ENCODE measurements around the gene FGFRL1.

FGFRL1 gene, protein sequence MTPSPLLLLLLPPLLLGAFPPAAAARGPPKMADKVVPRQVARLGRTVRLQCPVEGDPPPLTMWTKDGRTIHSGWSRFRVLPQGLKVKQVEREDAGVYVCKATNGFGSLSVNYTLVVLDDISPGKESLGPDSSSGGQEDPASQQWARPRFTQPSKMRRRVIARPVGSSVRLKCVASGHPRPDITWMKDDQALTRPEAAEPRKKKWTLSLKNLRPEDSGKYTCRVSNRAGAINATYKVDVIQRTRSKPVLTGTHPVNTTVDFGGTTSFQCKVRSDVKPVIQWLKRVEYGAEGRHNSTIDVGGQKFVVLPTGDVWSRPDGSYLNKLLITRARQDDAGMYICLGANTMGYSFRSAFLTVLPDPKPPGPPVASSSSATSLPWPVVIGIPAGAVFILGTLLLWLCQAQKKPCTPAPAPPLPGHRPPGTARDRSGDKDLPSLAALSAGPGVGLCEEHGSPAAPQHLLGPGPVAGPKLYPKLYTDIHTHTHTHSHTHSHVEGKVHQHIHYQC

DNA sequence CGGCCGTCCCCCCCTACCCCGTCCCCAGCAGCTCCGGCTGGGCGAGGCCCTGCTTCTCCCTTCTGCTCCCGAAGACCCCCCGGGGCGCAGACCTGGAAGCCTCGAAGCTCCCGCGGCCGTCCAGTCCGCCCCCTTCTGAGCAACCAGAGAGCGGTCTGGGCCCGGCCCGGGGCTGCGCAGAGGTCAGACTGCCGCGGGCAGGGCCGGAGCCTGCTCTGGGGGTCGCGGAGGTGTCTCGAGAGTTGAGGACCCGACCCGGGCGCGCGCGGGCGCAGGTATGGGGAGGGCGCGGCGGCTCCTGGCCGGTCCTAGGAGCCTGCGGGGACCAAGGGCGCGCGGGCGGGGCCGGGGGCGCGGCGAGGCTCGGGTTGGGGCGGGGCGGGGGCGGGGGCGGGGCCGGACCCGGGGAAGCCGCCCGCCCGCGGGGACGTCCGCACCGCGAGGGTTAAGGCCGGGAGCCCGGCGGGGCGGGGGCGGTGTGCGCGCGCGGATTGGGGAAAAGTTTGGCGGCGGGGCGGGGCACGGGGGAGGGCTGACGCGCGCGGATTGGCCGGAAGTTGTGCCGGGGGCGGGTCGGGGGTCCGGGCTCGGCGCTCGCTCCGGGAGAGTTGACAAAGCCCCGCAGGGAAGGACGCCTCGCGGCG is at the start of gene FGFRL1:
Gene FGFRL1 (plus strand): TSS at position 605 of the 644 bp plus-strand sequence. CDS start 860 bp downstream, outside the sequence.
- peak; percentile 98 for DNase-seq (ENCODE audit: low spot score)

DNA sequence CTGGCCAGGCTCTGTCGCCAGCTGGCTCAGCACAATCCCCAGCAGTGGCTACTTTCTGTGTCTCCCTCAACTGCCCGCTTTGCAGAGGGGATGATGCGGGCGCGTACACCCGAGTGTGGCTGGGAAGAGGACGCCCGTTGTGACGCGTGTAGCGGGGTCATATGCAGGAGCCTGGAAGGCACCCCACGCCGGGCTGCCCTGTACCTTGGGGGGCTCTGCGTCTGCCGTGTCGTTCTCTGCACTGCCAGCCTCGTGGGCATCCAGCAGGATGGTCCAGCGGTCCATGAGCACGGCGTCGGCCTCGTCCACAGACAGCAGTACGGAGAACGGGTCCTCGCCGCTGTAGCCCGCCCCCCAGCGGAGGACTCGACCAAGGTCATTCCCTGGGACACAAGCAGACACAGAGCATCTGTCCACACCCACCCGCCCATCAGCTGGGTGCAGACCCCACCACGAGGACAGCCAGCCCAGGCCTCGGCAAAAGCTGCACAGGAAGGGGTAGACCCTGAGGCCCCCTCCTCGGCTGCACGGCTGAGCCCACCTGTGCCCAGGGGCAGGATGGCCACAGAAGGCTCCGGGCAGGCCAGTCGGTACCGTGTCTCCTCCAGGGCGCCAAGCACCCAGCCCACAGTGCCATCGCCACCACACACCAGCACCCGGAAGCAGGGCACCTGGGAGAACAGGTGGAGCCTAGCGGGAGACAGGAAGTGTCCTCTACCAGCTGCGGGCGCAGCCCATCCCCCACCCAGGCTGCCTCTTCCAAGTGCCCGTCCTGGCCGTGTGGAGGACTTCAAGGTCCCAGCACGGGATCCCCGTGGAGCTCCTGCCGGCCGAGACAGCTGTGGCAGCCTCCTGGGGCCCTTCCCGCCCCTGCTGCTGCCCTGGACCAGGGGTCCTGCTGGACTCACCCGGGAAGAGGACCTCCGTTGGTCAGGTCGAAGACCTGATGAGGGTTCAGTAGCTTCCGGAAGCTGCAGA is 48.9 kb upstream of the FGFRL1 start:
- DNase-seq (ENCODE audit: low spot score), result no peak

DNA sequence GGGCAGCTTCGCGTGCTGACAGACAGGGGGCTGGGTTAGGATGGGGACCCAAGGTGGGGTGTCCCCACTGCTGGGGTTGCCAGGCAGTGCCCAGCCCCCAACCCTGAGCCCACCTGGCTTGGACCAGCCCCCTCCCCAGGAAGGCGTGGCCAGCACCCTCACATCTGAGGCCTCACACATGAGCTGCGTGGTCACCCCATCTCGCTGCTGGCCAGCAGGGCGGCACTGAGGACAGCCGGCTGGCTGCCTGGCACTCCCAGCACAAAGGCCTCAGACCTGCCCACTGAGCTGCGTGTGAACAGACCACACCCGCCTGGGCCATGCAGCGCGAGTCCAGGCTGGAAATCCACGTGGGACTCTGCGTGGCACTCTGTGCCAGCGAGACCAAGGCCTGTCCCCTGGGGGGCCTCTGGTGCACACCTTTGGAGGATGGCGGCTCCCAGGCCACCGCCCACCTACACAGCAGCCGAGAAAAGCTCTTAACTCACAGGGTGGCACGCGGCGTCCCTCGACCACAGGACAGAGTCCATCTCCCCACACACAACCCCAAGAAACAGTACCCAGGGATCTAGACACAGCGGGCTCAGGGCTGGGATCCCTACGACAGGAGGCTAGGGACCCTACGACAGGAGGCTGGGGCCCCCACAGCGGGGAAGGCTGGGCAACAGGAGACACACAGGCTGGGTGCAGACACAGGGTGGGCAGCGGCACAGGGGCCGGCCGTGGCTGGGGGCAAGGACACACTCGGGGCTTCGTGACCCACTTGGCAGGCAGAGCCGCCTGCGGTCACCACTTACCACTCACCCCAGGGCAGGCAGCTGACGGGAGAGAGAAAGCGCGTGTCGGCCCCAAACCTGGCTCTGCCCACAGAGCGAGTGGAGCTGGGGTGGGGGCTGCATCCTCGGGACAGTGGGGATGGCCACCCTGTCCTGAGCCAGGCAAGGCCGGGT is 47.9 kb upstream of the FGFRL1 start:
- no peak for DNase-seq (ENCODE audit: low spot score)

DNA sequence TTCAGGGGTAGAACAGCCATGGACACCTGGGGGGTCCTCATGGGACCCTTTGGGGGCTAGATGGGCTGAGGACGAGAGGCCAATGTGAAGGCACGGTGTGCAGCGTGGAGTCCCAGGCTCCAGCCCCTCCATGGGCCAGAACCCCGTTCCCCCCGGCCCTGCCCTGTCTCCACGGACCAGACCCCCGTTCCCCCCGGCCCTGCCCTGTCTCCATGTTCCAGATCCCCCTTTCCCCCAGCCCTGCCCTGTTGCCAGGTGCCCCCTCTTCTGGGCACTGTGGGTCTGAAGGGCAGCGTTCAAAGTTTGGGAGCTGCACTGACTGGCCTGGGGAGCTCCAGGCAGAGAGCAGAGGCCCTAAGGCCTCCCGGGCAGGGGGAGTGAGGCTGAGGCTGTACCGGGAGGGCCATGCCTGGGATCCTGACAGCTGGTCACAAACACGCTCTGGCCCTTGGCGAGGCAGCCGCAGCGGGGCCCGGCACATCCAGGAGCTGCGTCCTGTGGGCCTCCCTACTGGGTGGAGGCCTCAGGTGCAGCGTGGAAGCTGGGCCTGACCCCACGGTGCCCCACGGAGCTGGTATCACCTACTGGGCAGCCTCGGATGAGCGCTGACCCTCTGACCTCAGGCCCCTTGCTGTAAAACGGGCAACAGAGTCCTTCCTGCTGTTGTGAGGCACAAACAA is 46.9 kb upstream of the FGFRL1 start:
- DNase-seq (ENCODE audit: low spot score), result no peak

DNA sequence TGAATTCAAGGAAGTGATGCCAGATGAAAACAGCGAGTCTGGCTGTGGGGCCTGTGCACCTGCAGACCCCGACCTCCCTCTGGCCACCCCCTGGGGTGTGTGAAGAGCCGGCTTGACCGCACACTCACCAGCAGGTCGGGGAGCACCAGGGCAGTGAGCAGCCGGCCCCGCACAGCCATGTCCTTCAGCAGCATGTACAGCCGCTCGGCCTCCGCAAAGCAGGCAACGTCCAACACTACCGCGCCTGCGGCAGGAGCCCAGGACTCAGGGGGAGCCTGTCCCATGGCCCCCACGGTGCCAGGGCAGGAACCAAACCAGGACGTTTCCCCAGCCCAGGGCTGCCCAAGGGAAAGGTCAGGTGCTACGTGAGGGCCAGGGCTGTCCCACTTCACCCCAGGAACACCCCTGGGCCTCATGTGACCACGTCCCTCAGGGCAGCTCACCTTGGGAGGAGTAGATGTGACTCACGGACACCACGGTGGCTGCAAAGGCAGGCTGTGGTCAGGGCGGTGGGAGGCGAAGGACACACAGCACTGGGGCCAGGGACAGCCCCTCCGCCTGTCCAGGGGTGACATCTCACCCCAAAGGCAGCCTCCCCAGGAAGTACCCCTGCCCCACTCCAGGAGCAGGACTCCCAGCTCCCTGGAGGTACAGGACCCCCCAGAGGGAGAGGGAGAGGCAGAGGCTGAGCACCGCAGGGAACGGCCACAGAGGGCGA is 46.2 kb upstream of the FGFRL1 start:
- no peak for DNase-seq (ENCODE audit: low spot score)

DNA sequence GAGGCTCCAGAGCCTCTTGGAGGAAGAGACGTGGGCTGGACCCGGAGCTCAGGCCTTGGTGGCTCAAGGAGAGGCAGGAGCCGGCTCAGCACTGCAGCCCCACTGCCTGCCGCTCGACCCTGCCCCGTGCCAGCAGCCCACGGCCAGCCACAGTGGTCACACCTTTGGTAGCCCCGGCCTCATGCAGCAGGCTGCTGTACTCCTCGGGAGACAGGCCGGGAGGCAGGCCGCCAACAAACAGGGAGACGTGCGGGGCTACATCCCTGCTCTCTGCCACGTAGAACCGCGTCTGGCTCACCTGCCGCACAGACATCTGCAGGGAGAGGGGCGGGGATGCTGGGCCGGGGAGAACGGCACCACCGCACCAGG is 45.7 kb upstream of the FGFRL1 start:
- no peak for DNase-seq (ENCODE audit: low spot score)

DNA sequence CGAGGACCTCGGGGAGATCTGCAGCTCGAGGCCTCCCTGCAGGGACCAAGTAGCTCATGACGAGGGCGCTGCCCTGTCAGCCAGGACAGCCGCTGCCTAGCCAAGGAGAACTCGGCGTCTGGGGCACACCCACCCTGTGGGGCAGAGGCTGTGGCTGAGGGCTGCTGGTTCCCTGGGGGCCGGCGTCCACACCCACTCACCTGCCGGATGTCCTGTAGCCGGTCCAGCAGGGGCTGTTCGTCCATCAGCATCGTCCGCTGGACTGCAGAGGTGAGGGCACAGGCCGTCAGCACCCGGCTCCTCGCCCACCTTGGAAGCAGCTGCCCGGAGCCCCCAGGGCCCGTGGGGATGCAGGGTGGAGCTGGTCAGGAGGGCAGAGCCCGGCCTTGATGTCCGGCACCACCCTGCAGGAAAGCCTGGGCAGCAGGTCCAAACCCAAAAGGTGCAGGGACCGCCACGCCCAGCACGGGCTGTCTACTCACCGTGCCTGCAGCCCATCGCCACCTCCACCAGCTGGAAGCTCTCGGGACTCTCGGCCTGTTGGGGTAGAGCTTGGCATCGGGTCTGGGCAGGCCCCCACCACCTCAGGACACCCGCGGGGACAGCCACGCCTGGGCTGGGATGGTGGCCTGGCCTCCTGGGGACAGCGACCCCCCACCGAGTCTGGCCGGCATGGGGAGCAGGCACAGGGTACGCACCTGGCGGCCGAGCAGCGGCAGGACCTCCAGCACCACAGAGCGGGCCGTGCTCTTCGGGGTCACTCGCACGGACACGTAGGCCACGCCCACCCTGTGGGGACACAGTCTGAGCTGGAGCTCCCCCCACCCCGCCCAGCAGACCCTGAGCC is 44.9 kb upstream of the FGFRL1 start:
- no peak for DNase-seq (ENCODE audit: low spot score)

DNA sequence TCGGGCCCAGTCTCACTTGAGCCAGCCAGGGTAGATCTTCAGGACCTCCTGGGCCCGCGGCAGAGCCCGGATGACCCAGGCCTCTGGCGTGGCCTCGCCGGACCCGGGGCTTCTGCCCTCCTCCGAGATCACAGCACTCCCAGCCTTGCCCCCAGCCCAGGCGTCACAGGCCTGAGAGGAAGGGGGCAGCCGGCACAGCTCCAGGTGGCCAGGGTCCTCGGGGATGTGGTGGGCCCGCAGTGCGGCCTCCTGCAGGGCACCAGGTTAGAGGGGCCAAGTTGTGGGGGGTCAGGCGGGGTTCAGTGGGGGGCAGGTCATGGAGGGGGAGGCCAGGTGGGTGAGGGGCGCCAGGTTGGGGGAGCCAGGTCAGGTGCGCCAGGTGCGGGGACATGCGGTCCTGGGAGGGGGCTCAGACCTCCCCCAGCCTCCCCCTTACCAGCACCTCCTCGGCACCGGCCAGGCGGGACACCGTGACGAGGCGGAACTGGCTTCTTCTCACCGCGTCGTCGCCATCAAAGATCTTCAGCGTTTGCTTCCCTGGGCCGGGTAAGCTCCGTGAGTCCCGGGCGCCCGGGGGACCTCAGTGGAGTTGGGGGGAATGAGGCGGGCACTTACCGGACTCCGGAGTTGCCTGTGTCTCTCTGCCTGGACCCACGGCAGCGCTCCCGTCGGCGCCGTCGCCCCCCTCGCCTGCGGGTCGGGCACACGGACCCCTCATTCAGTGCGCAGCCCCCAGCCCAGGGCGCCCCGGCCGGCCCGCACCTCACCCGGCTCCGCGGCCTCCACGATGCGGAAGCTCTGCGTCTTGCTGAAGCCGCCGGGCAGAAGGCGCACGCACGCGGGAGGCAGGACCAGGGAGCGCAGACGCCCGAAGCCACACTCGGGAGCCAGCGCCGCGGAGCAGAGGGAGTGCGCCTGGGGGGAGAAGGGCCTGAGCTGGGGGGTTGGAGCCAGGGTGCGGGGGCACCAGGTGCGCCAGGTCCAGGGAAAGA is 44.0 kb upstream of the FGFRL1 start:
- DNase-seq (ENCODE audit: low spot score), result no peak

DNA sequence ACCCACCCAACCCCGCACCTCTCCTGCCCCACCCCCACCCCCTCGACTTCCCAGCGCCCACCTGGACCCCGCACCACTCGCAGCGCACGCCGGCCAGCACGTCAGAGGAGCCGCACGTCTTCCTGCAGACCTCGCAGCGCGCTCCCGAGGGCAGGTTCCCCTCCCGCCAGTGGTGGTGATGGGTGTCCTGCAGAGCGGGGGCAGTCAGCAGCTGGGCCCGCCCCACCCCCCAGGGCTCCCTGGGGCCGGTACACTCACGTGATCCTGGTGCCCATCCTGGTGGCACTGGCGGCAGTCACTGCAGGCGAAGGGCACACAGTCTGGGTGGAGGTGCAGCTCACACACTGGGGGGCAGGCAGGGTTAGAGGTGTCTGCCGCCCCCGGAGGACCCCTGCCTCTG is 43.2 kb upstream of the FGFRL1 start:
- no peak for DNase-seq (ENCODE audit: low spot score)

DNA sequence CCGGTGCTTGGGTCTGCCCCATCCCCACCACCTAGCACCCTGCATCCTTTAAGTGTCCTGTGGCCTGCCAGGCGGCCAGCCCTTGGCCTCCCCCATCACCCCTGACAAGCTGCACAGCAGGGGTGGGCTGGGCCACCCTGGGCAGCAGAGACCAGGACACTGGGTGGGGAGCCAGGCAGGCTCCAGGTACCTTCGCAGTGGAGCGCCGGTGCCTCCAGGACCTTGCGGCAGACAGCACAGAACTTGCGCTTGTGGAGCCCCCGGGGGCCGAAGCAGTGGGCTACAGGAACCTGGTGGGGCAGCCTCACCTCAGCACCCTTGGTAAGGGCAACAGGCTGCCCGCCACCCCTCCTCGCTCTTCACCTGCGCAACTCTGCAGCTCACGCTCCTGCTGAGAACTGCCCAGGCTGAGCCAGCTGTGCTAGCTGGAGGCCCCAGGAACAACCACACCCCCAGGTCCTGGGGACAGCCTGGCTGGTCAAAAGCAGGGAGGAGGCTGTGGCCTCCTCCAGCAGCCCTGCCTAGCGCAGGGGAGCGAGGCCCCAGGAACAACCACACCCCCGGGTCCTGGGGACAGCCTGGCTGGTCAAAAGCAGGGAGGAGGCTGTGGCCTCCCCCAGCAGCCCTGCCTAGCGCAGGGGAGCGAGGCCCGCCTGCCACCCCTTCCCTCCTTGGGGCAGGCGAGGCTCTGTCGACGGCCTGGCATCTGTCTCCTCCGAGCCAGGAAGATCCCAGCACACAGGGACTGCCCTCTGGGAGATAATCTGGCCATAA is 42.6 kb upstream of the FGFRL1 start:
- no peak for DNase-seq (ENCODE audit: low spot score)

DNA sequence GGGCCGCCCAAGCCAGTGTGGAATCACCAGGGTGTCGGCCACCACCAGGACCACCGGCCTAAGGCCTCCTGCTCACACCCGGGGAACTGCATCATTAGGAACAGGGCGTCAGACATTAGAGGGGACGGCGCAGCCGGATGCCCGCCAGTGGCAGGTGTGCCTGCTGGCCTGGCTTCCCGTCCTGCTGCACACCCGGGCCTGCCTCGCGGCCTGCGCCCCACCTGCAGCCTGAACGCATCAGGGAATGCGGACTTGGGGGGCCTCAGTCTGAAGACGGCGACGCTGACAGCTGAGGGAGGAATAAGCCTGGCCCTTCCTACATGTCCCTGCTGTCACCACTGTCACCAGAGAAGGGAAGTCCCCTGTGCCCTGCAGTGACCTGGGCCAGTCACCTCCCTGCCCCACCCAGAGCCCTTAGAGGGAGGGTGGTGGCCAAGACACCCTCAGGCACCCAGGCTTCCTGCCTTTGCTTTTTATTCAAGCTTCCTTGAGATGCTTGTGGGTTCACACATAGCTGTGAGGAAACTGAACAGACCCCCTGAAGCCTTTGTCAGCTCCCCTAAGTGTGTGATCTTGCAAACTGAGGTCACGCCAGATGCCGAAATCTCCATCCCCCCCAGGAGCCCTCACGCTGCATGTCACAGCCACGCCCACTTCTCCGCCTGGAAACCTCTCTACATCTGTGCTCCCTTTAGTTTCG is 41.2 kb upstream of the FGFRL1 start:
- no peak for DNase-seq (ENCODE audit: low spot score)

DNA sequence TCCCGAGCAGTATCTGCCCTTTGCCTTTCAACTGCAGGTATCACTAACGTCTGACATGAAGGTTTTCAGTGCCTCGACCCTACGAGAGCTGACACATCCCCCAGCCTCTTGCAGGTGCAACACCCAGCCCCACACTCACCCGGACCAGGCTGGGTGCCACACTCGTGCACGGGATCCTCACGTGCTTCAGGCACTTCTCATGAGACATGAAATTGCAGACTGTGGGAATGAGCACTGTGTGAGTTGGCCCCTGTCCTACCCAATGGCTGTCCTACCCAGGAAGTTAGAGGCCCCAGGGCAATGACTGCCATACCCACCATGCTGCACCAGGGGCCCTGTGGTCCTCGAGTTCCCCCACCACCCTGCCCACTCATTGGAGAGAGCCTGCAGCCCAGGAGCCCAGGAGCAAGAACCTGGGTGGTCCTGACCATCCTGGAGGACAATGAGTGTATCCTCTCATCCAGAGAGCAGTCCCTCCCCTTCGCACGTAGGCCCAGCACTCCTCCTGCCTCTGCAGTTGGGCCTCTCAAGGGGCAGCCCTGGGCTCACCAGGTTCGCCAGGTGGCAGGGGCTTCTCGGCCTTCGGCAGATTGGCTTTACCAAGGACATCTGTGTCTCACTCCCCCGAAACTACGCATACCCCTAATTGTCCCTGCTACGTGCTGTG is 40.4 kb upstream of the FGFRL1 start:
- no peak for DNase-seq (ENCODE audit: low spot score)

DNA sequence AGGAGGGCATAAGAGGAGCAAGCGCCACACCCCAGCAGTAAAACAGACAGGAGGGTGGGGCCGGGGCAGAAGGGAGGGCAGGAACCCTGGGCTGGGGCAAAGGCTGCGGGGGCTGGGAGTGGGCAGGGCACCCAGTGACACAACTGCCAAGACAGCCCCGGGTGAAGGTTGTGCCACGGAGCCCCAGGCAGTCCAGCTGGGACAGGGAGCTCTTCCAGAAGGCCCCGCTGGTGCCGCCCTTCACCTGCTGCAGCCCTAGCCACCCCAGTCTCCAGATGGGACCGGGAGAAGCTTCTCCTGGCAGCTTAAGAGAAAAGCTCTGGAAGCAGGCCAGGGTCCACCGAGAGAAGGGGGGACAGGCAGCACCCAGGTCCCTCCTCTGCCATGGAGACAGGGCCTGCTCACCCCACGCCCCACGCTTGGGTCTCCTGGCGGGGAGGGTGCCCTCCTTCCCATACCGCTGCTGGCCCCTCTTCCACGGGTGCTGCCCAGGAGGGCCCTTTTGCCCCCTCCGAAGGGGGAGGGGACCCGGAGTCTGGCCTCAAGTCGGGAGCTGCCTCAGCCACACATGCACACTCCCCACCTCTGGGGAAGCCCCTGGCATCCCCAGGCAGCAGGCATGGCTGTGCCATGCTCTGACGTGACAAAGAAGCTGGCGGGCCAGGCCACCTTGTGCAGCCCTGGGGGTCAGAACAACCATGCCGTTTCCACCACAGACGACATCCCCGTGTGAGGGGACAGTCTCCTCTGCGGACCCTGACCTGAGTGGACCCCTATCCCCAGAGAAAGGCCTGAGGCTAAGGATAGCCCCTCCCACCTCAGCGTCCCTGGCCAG is 39.5 kb upstream of the FGFRL1 start:
- no peak for DNase-seq (ENCODE audit: low spot score)

DNA sequence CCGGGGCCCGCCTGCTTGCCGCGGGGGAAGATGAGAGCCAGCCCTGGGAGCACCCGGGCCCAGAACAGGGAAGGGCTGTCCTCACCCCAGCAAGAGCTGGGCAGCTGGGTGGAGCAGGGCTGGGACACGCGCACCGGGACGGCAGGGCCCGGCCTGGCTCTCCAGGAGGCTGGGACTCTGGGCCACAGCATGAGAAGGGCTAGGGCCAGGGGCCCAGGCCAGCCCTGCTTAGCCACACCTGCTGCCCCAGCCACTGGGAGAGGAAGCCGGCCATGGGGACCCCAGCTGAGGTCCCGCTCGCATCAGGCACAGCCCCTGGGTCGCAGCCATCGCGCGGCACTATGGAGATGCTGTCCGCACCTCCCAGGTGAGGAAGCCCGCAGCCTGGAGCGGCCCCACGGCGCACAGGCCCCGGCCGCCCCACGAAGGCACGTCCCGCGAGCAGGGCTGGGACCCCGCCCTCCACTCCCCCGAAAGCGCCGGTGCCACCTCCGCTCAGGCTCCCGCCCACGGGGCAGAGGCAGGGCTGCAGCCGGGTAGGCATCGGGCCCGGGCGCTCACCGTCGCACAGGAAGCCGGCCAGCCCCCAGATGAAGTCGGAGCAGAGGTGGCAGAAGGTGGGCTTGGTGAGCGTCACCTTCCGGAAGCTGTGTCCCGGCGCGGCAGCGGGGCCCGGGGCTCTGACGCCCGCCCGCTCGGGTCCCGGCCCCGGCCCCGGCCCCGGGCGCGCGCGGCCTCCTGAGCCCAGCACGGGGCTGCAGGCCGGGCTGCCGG is 38.6 kb upstream of the FGFRL1 start:
- peak; percentile 73 for DNase-seq (ENCODE audit: low spot score)
